CD14-positive monocyte (primary cell): ENCODE results near the gene ASCL2. TPM values are rescaled to one million over a fixed set of nuclear protein-coding genes. Genes with fewer than 3 reads are reported as not detected.

ENCODE experiments used
- DNase-seq, 3 donors: peaks; one replicate each; pipeline ENCODE4 v3.0.0-alpha.2; 2011 to 2022
- H2AFZ ChIP-seq: 2 replicates; pipeline ENCODE4 v1.6.0; 2012; ENCODE audit warnings: mild to moderate bottlenecking, low read depth, low read length, inconsistent platforms; ENCODE audit not compliant: insufficient read depth, poor library complexity, severe bottlenecking
- H3K27ac ChIP-seq, 2 donors: 1 replicate in 1 of 2; 2 replicates in 1 of 2; pipeline ENCODE4 v1.5.1; 2012 to 2013; ENCODE audit warnings: low read length in 2 of 2, control low read depth in 1 of 2, inconsistent platforms in 1 of 2, low read depth in 1 of 2, mild to moderate bottlenecking in 1 of 2
- H3K27me3 ChIP-seq, 2 donors: one replicate each; pipeline versions ENCODE4 v1.6.0 to v1.6.1; 2011 to 2013; ENCODE audit warnings: low read length in 2 of 2; ENCODE audit not compliant: control insufficient read depth in 2 of 2, insufficient read depth in 2 of 2
- H3K36me3 ChIP-seq, 2 donors: replicated peaks in 1 of 2; 1 replicate in 1 of 2; 2 replicates in 1 of 2; pipeline versions ENCODE4 v1.5.1 to v1.6.1; 2012 to 2013; ENCODE audit warnings: low read length in 2 of 2, control low read depth in 1 of 2, inconsistent platforms in 1 of 2, mild to moderate bottlenecking in 1 of 2; ENCODE audit not compliant: insufficient read depth in 2 of 2, control insufficient read depth in 1 of 2
- H3K4me1 ChIP-seq, 2 donors: 1 replicate in 1 of 2; 2 replicates in 1 of 2; pipeline versions ENCODE4 v1.5.1 to v1.6.1; 2012 to 2013; ENCODE audit warnings: low read length in 2 of 2, control low read depth in 1 of 2, inconsistent platforms in 1 of 2, mild to moderate bottlenecking in 1 of 2, moderate library complexity in 1 of 2; ENCODE audit not compliant: insufficient read depth in 2 of 2, control insufficient read depth in 1 of 2
- H3K4me2 ChIP-seq: replicated peaks from 2 replicates; pipeline ENCODE3; 2012; ENCODE audit warnings: low read length, moderate library complexity, mild to moderate bottlenecking; ENCODE audit not compliant: poor library complexity, severe bottlenecking; ENCODE audit errors: extremely low read depth
- H3K4me3 ChIP-seq, 3 experiments: fragments of 200-600 bp in 1 of 3; sonication (generic) in 1 of 3; replicated peaks in 1 of 3; 1 replicate in 2 of 3; 2 replicates in 1 of 3; pipeline ENCODE4 v1.5.1; 2011 to 2013; ENCODE audit warnings: low read length in 3 of 3, mild to moderate bottlenecking in 3 of 3, control low read depth in 2 of 3, low read depth in 2 of 3, inconsistent platforms in 1 of 3, moderate library complexity in 1 of 3
- H3K79me2 ChIP-seq: 2 replicates; pipeline ENCODE4 v1.6.0; 2012; ENCODE audit warnings: mild to moderate bottlenecking, control low read depth, inconsistent platforms, low read length, moderate library complexity; ENCODE audit not compliant: insufficient read depth
- H3K9ac ChIP-seq: 2 replicates; pipeline ENCODE4 v1.6.0; 2017; ENCODE audit warnings: low read length, mild to moderate bottlenecking; ENCODE audit not compliant: insufficient read depth, poor library complexity, severe bottlenecking
- H3K9me3 ChIP-seq, 2 donors: replicated peaks in 1 of 2; 1 replicate in 1 of 2; 2 replicates in 1 of 2; pipeline versions ENCODE4 v1.5.1 to v1.6.1; 2012 to 2013; ENCODE audit warnings: low read length in 2 of 2, control low read depth in 1 of 2; ENCODE audit not compliant: control insufficient read depth in 1 of 2, insufficient read depth in 1 of 2
- H4K20me1 ChIP-seq: 2 replicates; pipeline ENCODE4 v1.6.0; 2012; ENCODE audit warnings: mild to moderate bottlenecking, low read length, control low read depth, moderate library complexity; ENCODE audit not compliant: insufficient read depth
- H3K27ac Mint-ChIP-seq, 7 donors: one replicate each; pipeline ENCODE4 v1.8.0; 2020; ENCODE audit warnings: mild to moderate bottlenecking in 7 of 7, mixed read lengths in 7 of 7, moderate library complexity in 6 of 7, inconsistent platforms in 2 of 7
- H3K27me3 Mint-ChIP-seq, 3 donors: one replicate each; pipeline ENCODE4 v1.8.0; 2021 to 2022; ENCODE audit warnings: low read depth in 3 of 3, mild to moderate bottlenecking in 3 of 3, mixed read lengths in 3 of 3, moderate library complexity in 3 of 3, inconsistent platforms in 1 of 3
- H3K36me3 Mint-ChIP-seq, 2 donors: one replicate each; pipeline ENCODE4 v1.8.0; 2020; ENCODE audit warnings: mixed read lengths in 2 of 2, inconsistent platforms in 1 of 2, mild to moderate bottlenecking in 1 of 2
- H3K4me1 Mint-ChIP-seq: one replicate; pipeline ENCODE4 v1.8.0; 2020; ENCODE audit warnings: mild to moderate bottlenecking, mixed read lengths
- H3K4me3 Mint-ChIP-seq, 2 donors: one replicate each; pipeline ENCODE4 v1.8.0; 2020; ENCODE audit warnings: mild to moderate bottlenecking in 2 of 2, mixed read lengths in 2 of 2, moderate library complexity in 1 of 2
- H3K9me3 Mint-ChIP-seq, 7 donors: one replicate each; pipeline ENCODE4 v1.8.0; 2020 to 2022; ENCODE audit warnings: mixed read lengths in 7 of 7, mild to moderate bottlenecking in 6 of 7, moderate library complexity in 6 of 7, inconsistent platforms in 2 of 7
- WGBS: methylation state at CpG from one replicate; pipeline ENCODE4 v1.1.5; 2013; ENCODE audit warnings: missing lambda C conversion rate; ENCODE audit not compliant: insufficient coverage; 5-methylcytosine and 5-hydroxymethylcytosine counted together
- intact Hi-C, 2 donors: fragments of 100-400 bp; cut with micrococcal nuclease; formaldehyde crosslinking; loops; one replicate each; pipeline versions ENCODE4 v1.15.0 to v1.15.1; 2023
- polyA plus RNA-seq, 3 donors: library from polyadenylated mRNA; depleted of rRNA in 1 of 3; unstranded in 2 of 3; stranded (reverse) in 1 of 3; fragments of 300-500 nt in 2 of 3; fragments of >200 nt in 1 of 3; fragmentation: Illumina TruSeq in 2 of 3; gene quantifications; 1 replicate in 2 of 3; 2 replicates in 1 of 3; pipeline ENCODE4 v1.2.3, GENCODE V29; 2012 to 2021
- TF ChIP-seq, protein P1 (sequence below): fragments of 200-600 bp; IDR thresholded peaks from one replicate; pipeline ENCODE4 v1.8.0; 2022; ENCODE audit warnings: antibody characterized with exemption, mild to moderate bottlenecking

ASCL2 gene
- polyA plus RNA-seq, 3 donors, result 5.7 to 11.4 (median 8.3) TPM

DNA sequence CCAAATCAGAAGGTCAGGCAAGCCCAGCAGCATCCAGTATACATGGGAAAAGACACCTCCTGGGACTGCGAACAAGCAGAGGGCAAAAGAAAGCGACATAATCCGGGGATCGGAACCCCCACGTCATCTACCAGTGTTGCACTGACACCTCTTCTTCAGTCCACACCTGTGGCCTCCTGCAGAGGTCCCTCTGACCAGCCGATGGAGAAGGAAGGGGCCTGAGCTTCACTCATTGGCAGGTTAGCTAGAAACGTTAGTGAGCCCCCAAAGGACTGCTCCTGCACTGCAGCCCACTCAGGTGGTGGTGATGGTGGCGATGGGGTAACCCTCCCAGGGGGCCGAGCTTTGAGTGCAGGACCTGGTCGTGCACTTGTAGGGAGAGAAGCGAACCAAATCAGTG lies 22.1 kb downstream of the ASCL2 start:
- H3K27me3 Mint-ChIP-seq, result peaks cover 5 to 23% (median 17%) of the 10 kb centered on the region in 3 donors
- WGBS, result 94% methylated on average over 9 of the region's 11 CpGs
- Histone ChIP-seq H4K20me1 (no peaks in the 10 kb centered on the region), H2AFZ (no peak overlapping the region), H3K36me3 (no peaks in the 10 kb centered on the region), H3K27me3 (peaks cover 0 to 6% of the 10 kb centered on the region in 2 donors), H3K27ac (no peak overlapping the region), H3K79me2 (no peaks in the 10 kb centered on the region), H3K9me3 (no peaks in the 10 kb centered on the region), H3K4me3 (no peak overlapping the region), H3K4me2 (no peak overlapping the region), H3K4me1 (no peaks in the 10 kb centered on the region), H3K9ac (no peak overlapping the region)
- no peak for DNase-seq
- H3K27ac Mint-ChIP-seq, result no peak overlapping the region
- peaks cover 0 to 9% (median 0%) of the 10 kb centered on the region in 7 donors for H3K9me3 Mint-ChIP-seq
- intact Hi-C loops, result no loop called here
- TF ChIP-seq, protein P1, sequence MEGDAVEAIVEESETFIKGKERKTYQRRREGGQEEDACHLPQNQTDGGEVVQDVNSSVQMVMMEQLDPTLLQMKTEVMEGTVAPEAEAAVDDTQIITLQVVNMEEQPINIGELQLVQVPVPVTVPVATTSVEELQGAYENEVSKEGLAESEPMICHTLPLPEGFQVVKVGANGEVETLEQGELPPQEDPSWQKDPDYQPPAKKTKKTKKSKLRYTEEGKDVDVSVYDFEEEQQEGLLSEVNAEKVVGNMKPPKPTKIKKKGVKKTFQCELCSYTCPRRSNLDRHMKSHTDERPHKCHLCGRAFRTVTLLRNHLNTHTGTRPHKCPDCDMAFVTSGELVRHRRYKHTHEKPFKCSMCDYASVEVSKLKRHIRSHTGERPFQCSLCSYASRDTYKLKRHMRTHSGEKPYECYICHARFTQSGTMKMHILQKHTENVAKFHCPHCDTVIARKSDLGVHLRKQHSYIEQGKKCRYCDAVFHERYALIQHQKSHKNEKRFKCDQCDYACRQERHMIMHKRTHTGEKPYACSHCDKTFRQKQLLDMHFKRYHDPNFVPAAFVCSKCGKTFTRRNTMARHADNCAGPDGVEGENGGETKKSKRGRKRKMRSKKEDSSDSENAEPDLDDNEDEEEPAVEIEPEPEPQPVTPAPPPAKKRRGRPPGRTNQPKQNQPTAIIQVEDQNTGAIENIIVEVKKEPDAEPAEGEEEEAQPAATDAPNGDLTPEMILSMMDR, result no peak
- no peak overlapping the region for H3K4me3 Mint-ChIP-seq
- no peaks in the 10 kb centered on the region for H3K4me1 Mint-ChIP-seq
- no peaks in the 10 kb centered on the region for H3K36me3 Mint-ChIP-seq

DNA sequence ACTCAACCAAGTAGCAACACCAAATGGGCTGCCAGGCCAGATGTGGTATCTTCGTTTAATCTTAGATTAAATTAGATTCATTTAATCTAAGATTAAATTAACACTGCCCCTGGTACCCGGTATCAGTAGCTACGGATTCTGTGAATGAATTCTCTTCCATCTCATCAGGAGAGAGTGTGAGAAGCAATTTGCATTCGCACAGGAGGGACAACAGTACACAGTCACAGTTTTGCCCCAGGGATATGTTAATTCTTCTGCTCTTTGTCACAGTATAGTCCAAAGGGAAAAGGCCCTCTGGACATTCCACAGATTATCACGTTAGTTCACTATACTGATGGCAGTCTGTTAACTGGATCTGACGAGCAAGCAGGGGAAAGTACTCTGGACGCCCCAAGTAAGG lies 22.9 kb downstream of the ASCL2 start:
- Histone ChIP-seq H3K9me3 (peaks cover 0 to 4% of the 10 kb centered on the region in 2 donors), H3K4me1 (no peaks in the 10 kb centered on the region), H3K4me3 (no peak overlapping the region), H2AFZ (no peak overlapping the region), H3K27me3 (peaks cover 2 to 7% of the 10 kb centered on the region in 2 donors), H3K9ac (no peak overlapping the region), H3K36me3 (no peaks in the 10 kb centered on the region), H3K79me2 (no peaks in the 10 kb centered on the region), H3K4me2 (no peak overlapping the region), H3K27ac (no peak overlapping the region), H4K20me1 (no peaks in the 10 kb centered on the region)
- intact Hi-C loops, result no loop called here
- Mint-ChIP-seq H3K27me3 (peaks cover 5 to 23% (median 22%) of the 10 kb centered on the region in 3 donors), H3K36me3 (no peaks in the 10 kb centered on the region), H3K27ac (no peak overlapping the region), H3K9me3 (peaks cover 4 to 15% (median 5%) of the 10 kb centered on the region in 7 donors), H3K4me1 (no peaks in the 10 kb centered on the region), H3K4me3 (no peak overlapping the region)
- 100% methylated on average over 1 of the region's 7 CpGs for WGBS
- TF ChIP-seq, protein P1, result no peak
- DNase-seq, result no peak
